GM21717 (cell line): Measurements from ENCODE around the gene EPHA6.
"Not testable (repeated sequence)": the region's sequence is repeated elsewhere in the genome, so short reads cannot be mapped to it uniquely, and the experiment has no call there.

Experiments
- ATAC-seq: cut with Tn5 transposase; IDR thresholded peaks from one replicate; pipeline ENCODE4 v1.9.1; 2021; ENCODE audit warnings: mild to moderate bottlenecking, moderate library complexity; ENCODE audit not compliant: unreplicated experiment

EPHA6 gene

GRCh38 chr3:97425002-97425401 lies 610.6 kb downstream of the EPHA6 start:
- no peak for ATAC-seq

- ATAC-seq, result no peak
These were observed 616.2 kb downstream of the EPHA6 start for GRCh38 chr3:97430601-97431000.

- ATAC-seq, result no peak
These were observed 618.5 kb downstream of the EPHA6 start for GRCh38 chr3:97432914-97433313.

GRCh38 chr3:97438131-97438530 lies 623.7 kb downstream of the EPHA6 start:
- ATAC-seq, result no peak

GRCh38 chr3:97439373-97439772 lies 625.0 kb downstream of the EPHA6 start:
- no peak for ATAC-seq

- no peak for ATAC-seq
These were observed 649.6 kb downstream of the EPHA6 start for GRCh38 chr3:97464035-97464434.

- ATAC-seq, result no peak
These were observed 656.1 kb downstream of the EPHA6 start for GRCh38 chr3:97470481-97470880.

GRCh38 chr3:97479740-97480139 lies 665.3 kb downstream of the EPHA6 start:
- no peak for ATAC-seq

GRCh38 chr3:97480696-97481289 lies 666.4 kb downstream of the EPHA6 start:
- ATAC-seq, result not testable (repeated sequence)

- no peak for ATAC-seq
These were observed 667.0 kb downstream of the EPHA6 start for GRCh38 chr3:97481416-97481815.

GRCh38 chr3:97485206-97485605 lies 670.8 kb downstream of the EPHA6 start:
- ATAC-seq, result no peak

- no peak for ATAC-seq
These were observed 673.2 kb downstream of the EPHA6 start for GRCh38 chr3:97487587-97487986.

- no peak for ATAC-seq
These were observed 674.3 kb downstream of the EPHA6 start for GRCh38 chr3:97488741-97489140.

GRCh38 chr3:97495896-97496295 lies 681.5 kb downstream of the EPHA6 start:
- ATAC-seq, result no peak

- no peak for ATAC-seq
These were observed 682.7 kb downstream of the EPHA6 start for GRCh38 chr3:97497138-97497537.

- ATAC-seq, result no peak
These were observed 690.1 kb downstream of the EPHA6 start for GRCh38 chr3:97504463-97504862.

GRCh38 chr3:97510795-97511194 lies 696.4 kb downstream of the EPHA6 start:
- ATAC-seq, result no peak

GRCh38 chr3:97515076-97515475 lies 700.7 kb downstream of the EPHA6 start:
- no peak for ATAC-seq

- ATAC-seq, result no peak
These were observed 716.3 kb downstream of the EPHA6 start for GRCh38 chr3:97530691-97531090.

- ATAC-seq, result not testable (repeated sequence)
These were observed 733.2 kb downstream of the EPHA6 start for GRCh38 chr3:97547573-97547972.

- ATAC-seq, result no peak
These were observed 736.0 kb downstream of the EPHA6 start for GRCh38 chr3:97550408-97550807.

- ATAC-seq, result no peak
These were observed 737.8 kb downstream of the EPHA6 start for GRCh38 chr3:97552186-97552585.

GRCh38 chr3:97575742-97576141 lies 761.3 kb downstream of the EPHA6 start:
- ATAC-seq, result no peak
